Thyroid gland (tissue), 4 donors: ENCODE results near the gene PLEKHA1.

ENCODE experiments used
- CTCF ChIP-seq, 6 experiments: fragments of 200-600 bp in 3 of 6; fragments of 450-650 bp in 3 of 6; sonication (generic) in 3 of 6; IDR thresholded peaks; one replicate each; pipeline ENCODE4 v1.5.1; 2016 to 2019; ENCODE audit warnings: antibody characterized with exemption in 6 of 6, mild to moderate bottlenecking in 2 of 6, inconsistent platforms in 1 of 6, moderate library complexity in 1 of 6
- POLR2A ChIP-seq, 2 donors: fragments of 450-650 bp; IDR thresholded peaks; one replicate each; pipeline ENCODE4 v1.6.1; 2017; ENCODE audit warnings: antibody characterized with exemption in 2 of 2, mild to moderate bottlenecking in 2 of 2, moderate library complexity in 1 of 2

GRCh38 chr10:122458693-122459092 lies 84.2 kb downstream of the PLEKHA1 start:
- TF ChIP-seq CTCF (IDR thresholded peaks at IDR 0.05), result no peak
- no peak for TF ChIP-seq POLR2A (IDR thresholded peaks at IDR 0.05)
